ENCODE data around the gene OR2Y1. TPM values are rescaled to one million over a fixed set of nuclear protein-coding genes. Genes with fewer than 3 reads are reported as not detected.
"Not testable (repeated sequence)": the region's sequence is repeated elsewhere in the genome, so short reads cannot be mapped to it uniquely, and the experiment has no call there.

Gene OR2Y1
- total RNA-seq, 1 donor from 2014 or later: not detected

DNA sequence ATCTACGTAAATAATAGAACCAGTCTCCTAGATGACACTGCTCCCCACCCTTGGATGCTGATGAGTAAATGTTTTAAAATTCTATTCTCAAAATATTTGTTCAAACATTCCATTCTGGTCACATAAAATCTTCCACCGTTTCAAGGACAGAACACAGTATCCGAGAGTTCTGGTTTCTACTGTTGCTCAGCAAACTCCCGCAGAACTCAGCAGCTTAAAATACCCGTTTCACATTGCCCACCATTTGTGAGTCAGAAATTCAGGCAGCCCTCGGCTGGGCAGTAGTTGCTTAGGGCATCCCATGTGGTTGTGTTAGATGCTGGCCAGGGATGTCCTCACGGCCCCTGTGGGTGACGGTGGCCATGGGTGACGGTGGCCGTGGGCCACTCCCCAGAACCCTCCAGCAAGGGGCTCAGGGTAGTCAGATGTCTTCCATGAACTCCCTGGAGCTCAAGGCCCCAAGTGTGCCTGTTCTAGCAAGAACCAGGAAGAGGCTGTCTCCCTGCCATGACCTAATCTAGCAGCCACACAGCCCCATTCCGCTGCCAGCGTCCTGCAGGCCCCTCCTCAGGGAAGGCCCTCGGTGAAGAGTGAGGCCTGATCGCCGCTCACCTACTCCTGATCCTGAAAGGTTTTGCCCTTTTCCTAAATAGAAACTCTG, 45.4 kb upstream of the OR2Y1 start:
- intact Hi-C loops (cut with micrococcal nuclease): no loop called here
- peaks cover 1% of the 10 kb centered on the region for H3K4me1 Mint-ChIP-seq

DNA sequence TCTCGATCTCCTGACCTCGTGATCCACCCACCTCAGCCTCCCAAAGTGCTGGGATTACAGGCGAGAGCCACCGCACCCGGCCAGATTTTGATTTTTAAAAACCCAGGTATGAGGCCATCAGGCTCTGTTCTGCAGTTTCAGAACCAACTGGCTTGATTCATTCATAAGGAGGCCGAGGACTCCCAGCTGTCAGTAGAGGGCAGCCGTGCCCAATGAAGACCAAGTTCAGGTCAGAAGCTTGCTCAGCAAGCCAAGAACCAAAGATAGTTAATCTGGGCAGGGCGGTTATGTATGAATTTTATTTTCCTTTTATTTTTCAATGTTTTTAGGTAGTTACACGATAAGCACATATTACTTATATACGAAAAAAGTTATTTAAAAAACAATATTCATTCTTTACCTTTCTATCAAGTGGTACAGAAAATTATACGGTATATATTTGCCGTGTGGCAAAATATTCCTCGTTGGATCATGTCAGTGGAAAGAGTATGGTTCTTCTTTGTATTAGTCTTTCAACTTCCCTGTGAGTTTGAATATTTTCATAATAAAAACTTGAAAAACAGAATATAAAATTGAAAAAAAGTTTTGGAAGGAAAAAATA, 44.7 kb upstream of the OR2Y1 start:
- no peaks in the 10 kb centered on the region for H3K9me3 Mint-ChIP-seq
- peak; percentile 89 for ATAC-seq (ENCODE audit: low read depth)
- H3K4me1 Mint-ChIP-seq: no peaks in the 10 kb centered on the region
- intact Hi-C loops (cut with micrococcal nuclease): loop anchor here (1.0 to 5.0 kb wide), 7 partner anchors 18 to 398 kb away; partner anchors contain the start of gene MGAT1
- no peaks in the 10 kb centered on the region for H3K27me3 Mint-ChIP-seq
- no peak overlapping the region for H3K4me3 Mint-ChIP-seq
- peaks cover 15% of the 10 kb centered on the region for H3K36me3 Mint-ChIP-seq (ENCODE audit: low read depth)
- no peak overlapping the region for H3K27ac Mint-ChIP-seq
- DNase-seq: peak; percentile 58
- CTCF ChIA-PET: interaction anchor here (0.6 to 2.7 kb wide), 16 partner anchors 11 to 400 kb away, joined by 3 to 22 read pairs (median 5); partner anchors contain the start of genes MGAT1 and ZFP62
- TF ChIP-seq, protein P1, sequence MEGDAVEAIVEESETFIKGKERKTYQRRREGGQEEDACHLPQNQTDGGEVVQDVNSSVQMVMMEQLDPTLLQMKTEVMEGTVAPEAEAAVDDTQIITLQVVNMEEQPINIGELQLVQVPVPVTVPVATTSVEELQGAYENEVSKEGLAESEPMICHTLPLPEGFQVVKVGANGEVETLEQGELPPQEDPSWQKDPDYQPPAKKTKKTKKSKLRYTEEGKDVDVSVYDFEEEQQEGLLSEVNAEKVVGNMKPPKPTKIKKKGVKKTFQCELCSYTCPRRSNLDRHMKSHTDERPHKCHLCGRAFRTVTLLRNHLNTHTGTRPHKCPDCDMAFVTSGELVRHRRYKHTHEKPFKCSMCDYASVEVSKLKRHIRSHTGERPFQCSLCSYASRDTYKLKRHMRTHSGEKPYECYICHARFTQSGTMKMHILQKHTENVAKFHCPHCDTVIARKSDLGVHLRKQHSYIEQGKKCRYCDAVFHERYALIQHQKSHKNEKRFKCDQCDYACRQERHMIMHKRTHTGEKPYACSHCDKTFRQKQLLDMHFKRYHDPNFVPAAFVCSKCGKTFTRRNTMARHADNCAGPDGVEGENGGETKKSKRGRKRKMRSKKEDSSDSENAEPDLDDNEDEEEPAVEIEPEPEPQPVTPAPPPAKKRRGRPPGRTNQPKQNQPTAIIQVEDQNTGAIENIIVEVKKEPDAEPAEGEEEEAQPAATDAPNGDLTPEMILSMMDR (IDR thresholded peaks at IDR 0.05): peak; percentile 36
- POLR2A ChIA-PET: interaction anchor here (0.8 to 1.8 kb wide), 3 partner anchors 15 to 76 kb away, joined by 3 to 12 read pairs (median 5); partner anchors contain the start of gene ZFP62

More for the DNA sequence above, 45.4 kb upstream of the OR2Y1 start:
- TF ChIP-seq, protein P1 (IDR thresholded peaks at IDR 0.05): no peak
- H3K36me3 Mint-ChIP-seq (ENCODE audit: low read depth): peaks cover 22% of the 10 kb centered on the region
- no peaks in the 10 kb centered on the region for H3K27me3 Mint-ChIP-seq
- no peak for DNase-seq
- CTCF ChIA-PET: interaction anchor here (0.6 to 2.7 kb wide), 17 partner anchors 10 to 400 kb away, joined by 3 to 22 read pairs (median 5); partner anchors contain the start of genes MGAT1 and ZFP62
- no peak overlapping the region for H3K27ac Mint-ChIP-seq
- H3K9me3 Mint-ChIP-seq: no peaks in the 10 kb centered on the region
- ATAC-seq (ENCODE audit: low read depth): no peak
- no peak overlapping the region for H3K4me3 Mint-ChIP-seq
- POLR2A ChIA-PET: interaction anchor here (0.8 to 1.8 kb wide), 4 partner anchors 14 to 76 kb away, joined by 3 to 12 read pairs (median 4); partner anchors contain the start of gene ZFP62

DNA sequence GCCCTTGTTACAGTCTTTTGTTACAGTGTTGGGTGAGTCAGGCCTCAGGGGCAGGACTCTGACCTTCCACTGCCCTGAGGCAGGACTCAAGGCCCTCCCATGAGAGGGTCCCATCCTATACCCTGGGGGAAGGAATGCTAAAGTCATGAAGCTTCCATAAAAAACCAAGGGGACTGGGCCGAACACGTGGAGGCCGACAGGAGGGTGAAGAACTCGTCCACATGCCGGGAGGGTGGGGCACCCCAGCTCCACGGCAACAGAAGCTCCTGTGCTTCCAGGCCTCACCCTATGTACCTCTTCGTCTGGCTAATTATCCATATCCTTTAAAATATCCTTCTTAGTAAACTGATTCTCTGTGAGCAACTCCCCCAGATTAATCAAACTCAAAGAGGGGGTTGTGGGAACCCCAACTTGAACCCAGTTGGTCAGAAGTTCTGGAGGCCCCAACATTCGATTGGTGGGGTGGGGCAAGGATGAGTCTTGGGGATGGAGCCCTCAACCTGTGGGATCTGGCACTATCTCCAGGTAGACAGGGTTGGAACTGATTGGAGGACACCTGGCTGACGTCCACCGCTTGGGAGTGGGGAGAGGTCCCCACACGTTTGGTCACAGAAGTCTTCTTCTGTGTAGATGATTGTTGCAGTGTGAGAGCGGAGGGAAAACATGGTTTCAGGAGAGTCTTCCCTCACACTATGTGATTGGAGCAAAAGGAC, 43.6 kb upstream of the OR2Y1 start:
- TF ChIP-seq, protein P1 (IDR thresholded peaks at IDR 0.05): no peak
- no peaks in the 10 kb centered on the region for H3K9me3 Mint-ChIP-seq
- ChIA-PET POLR2A (interaction anchor here (1.8 kb wide), 1 partner anchor 27 kb away, joined by 5 read pairs; no protein-coding TSS in a partner anchor), CTCF (interaction anchor here (1.2 to 1.3 kb wide), 4 partner anchors 12 to 377 kb away, joined by 3 to 5 read pairs (median 4); partner anchors contain the start of gene ZFP62)
- ATAC-seq (ENCODE audit: low read depth) (no peak), DNase-seq (no peak)
- peaks cover 6% of the 10 kb centered on the region for H3K36me3 Mint-ChIP-seq (ENCODE audit: low read depth)
- H3K4me3 Mint-ChIP-seq: no peak overlapping the region
- intact Hi-C loops (cut with micrococcal nuclease): loop anchor here (1.0 to 5.0 kb wide), 7 partner anchors 19 to 399 kb away; partner anchors contain the start of gene MGAT1
- H3K4me1 Mint-ChIP-seq: no peaks in the 10 kb centered on the region
- no peaks in the 10 kb centered on the region for H3K27me3 Mint-ChIP-seq
- no peak overlapping the region for H3K27ac Mint-ChIP-seq

DNA sequence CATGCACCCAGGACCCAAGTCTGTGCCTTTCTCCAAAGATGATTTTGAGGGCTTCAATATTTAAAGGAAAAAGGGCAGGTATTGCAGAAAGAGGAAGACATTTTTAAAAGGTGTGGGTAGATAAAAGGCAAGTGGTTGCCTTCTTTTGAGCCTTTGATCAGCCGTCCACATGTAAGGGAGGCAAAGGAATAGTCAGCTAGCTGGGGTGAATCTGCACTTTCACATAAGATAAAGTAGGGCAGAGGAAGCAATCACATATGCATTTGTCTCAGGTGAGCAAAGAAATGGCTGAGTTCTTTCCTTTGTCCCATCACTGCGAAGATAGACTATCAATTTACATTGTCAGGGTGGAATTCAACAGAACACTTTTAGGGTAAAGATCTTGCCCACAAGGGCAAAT, 42.9 kb upstream of the OR2Y1 start:
- CTCF ChIA-PET: no interaction called here
- Mint-ChIP-seq H3K4me1 (no peaks in the 10 kb centered on the region), H3K9me3 (no peaks in the 10 kb centered on the region), H3K4me3 (no peak overlapping the region), H3K36me3 (ENCODE audit: low read depth) (peaks cover 2% of the 10 kb centered on the region), H3K27ac (no peak overlapping the region), H3K27me3 (no peaks in the 10 kb centered on the region)
- ATAC-seq (ENCODE audit: low read depth) (no peak), DNase-seq (no peak)
- TF ChIP-seq, protein P1 (IDR thresholded peaks at IDR 0.05): no peak
- POLR2A ChIA-PET: no interaction called here
- intact Hi-C loops (cut with micrococcal nuclease): loop anchor here (5.0 kb wide), 1 partner anchor 300 kb away; no protein-coding TSS in a partner anchor

DNA sequence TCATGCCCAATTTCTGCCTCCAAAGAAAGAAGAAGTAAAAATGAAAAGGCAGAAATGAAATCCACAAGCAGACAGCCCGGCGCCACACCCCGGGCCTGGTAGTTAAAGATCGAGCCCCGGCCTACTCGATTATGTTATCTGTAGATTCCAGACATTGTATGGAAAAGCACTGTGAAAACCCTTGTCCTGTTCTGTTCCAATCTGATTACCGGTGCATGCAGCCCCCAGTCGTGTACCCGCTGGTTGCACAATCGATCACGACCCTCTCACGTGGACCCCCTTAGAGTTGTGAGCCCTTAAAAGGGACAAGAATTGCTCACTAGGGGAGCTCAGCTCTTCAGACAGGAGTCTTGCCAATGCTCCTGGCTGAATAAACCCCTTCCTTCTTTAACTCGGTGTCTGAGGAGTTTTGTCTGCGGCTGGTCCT, 42.1 kb upstream of the OR2Y1 start:
- H3K9me3 Mint-ChIP-seq; H3K27me3 Mint-ChIP-seq; H3K27ac Mint-ChIP-seq; ATAC-seq (ENCODE audit: low read depth); H3K4me1 Mint-ChIP-seq; DNase-seq; H3K4me3 Mint-ChIP-seq; POLR2A ChIA-PET; H3K36me3 Mint-ChIP-seq (ENCODE audit: low read depth); CTCF ChIA-PET: not testable (repeated sequence)
- intact Hi-C loops (cut with micrococcal nuclease): loop anchor here (5.0 kb wide), 1 partner anchor 300 kb away; no protein-coding TSS in a partner anchor
